SKM-1 treated with dmso at 0.1 percent for 144 hours (cell line): ENCODE results near the gene SHC2.

Source experiments
- DNase-seq: peaks from one replicate; lab custom pipeline; 2025; ENCODE audit not compliant: unreplicated experiment; lab: John Stamatoyannopoulos, UW

SHC2 gene

GRCh38 chr19:472005-472858, 11.4 kb upstream of the SHC2 start:
- DNase-seq, result no peak

- no peak for DNase-seq
These were observed 9.9 kb upstream of the SHC2 start for GRCh38 chr19:470701-471100.

DNA sequence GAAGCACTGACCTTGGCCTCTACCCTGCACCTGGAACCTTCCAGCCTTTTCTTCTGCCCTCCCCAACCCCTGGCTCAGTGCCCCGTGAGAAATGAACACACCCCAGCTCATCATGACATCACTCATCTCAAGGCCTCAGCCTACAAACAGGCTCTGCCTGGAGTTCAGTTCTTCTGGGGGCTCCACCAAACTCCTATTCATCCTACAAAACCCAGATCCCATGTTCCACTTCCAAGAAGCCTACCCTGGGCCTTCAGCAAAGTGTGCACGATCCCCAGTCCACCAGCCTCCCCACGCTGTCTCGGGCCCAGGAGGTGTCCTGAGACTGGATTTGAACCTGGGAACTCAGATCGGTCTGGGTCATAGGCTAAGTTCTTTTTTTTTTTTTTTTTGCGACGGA, 9.0 kb upstream of the SHC2 start:
- DNase-seq, result no peak

GRCh38 chr19:468587-469256, 7.9 kb upstream of the SHC2 start:
- DNase-seq, result no peak

GRCh38 chr19:467554-467953, 6.7 kb upstream of the SHC2 start:
- DNase-seq, result no peak

GRCh38 chr19:465056-465816, 4.4 kb upstream of the SHC2 start:
- no peak for DNase-seq

- DNase-seq, result no peak
These were observed 3.3 kb upstream of the SHC2 start for GRCh38 chr19:464208-464545.

DNA sequence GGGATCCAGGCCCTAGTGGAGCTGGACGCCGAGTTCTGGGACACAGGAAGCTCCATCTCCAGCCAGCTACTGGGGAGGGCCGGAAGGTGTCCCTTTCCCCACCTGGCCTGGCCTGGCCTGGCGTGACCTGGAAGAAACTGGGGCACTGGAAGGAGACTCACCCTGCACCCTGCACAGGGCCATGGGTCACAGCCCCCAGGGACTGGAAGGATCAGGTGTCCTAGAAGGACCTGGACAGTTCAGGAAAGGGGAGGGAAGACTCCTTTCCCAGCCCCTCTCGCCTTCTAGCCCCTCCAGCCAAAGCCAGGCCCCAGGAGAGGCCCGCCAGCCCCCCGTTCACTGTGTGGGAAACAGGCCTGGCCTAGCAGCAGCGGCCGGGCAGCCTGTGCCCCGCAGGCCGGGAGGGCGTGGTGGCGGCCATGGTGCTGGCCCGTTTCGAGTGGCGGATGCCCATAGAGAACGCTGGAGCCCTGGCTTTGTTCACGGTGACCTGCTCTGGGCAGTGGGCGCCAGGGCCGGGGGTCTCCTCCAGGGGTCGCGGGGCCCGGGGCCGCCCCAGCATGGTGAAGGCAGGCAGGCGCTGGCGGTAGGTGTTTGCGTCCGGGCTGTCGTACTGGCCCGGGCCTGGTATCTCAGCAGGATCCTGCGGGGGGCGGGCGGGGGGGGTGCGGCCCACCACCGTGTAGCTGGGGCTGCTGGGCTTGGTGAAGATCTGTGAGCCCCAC, 2.8 kb upstream of the SHC2 start:
- DNase-seq, result no peak

DNA sequence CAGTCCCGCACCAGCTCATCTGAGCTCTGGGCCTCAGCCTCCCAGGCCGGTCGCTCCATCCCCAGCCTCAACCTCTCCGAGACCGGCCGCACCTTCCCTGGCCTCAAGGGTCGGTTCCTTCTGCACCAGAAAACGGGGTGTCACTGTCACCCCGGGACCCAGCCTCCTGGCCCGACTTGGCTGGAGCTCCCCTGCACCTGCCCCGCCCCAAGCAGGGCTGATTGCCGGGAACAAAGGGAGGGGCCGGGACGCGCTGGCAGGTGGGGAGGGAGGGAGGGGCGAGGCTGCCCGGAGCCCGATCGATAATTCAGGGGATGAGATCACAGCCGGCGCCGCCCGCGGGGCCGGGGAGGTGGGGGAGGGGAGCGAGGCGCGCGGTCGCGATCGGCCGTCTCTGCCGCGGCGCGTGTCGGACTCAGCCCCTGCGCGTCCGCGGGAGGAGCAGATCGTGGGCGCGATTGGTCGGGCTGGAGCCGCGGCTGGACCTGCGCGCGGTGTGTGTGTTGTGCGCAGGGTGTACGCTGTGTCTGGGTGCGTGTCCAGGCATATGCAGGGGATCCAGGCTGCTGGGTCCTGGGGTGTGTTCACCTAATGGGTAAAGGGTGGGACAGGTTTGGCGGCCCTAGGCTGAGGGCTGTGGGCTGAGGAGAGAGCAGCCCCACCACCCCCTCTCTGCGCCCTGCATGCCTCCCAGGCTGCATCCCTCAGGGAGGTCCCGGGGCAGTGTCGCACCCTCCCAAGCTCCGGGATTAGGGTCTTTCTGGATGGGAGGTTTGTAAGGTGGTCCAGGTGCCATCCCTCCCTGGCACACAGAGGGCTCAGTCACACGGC, 1.1 kb upstream of the SHC2 start:
- no peak for DNase-seq

GRCh38 chr19:459724-460511, 915 bp downstream of the SHC2 start:
- no peak for DNase-seq

GRCh38 chr19:458091-459042, 2.5 kb downstream of the SHC2 start:
- DNase-seq, result no peak

- no peak for DNase-seq
These were observed 3.2 kb downstream of the SHC2 start for GRCh38 chr19:457636-458035.

GRCh38 chr19:456547-457110, 4.2 kb downstream of the SHC2 start:
- no peak for DNase-seq

DNA sequence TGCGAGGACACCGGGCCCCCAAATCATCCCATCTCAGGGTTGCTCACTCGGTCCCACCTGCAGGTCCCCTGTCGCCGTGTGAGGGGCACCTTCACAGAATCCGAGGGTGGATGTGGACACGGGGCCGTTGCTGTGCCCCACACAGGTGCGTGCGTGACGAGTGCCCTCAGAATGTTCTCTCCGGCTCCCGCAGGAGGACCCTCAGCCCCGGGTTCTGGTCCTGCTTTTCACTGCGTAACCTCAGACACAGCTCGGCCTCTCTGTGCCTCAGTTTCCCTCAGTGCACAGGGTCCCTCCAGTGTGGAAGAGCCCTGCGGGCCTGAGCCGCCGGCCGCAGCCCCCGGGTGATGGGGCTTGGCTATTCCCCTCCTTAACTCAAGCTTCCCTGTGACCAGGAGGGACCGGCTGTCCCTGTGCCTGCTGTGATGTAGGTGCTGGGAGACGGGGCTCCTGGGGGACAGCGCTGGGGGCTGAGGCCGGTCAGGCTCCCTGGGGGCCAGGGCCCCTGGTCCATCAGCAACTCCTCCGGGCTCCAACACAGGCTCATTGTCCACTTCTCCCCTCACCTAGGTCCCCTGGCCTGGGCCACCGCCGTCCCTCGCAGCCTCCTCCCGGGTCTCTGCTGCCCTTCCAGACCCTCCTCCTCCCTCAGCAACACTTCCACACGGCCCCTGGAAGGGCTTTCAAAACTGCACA, 4.8 kb downstream of the SHC2 start:
- no peak for DNase-seq

- DNase-seq, result no peak
These were observed 5.7 kb downstream of the SHC2 start for GRCh38 chr19:455031-455705.

DNA sequence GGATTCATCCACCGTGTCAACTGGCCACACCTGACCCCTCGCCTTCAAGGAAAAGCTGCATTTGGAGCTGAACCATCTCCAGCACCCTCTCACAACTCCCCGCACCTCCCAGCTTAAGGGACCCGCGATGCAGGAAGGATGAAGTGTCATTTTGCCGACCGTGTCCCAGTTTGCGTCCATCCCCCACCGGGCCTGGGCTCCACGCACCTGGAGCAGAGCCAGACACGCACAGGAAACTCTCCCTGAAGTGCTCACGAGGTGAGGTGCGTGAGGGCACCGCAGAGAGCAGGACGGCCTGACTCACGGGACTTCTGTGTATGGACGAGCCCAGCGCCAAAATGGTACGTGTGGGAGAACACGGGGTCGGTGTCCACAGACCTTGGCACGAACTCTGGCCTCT, 7.2 kb downstream of the SHC2 start:
- no peak for DNase-seq

GRCh38 chr19:452829-453228, 8.0 kb downstream of the SHC2 start:
- no peak for DNase-seq
